MM.1S (cell line): ENCODE results near the gene SYCP1.

Experiments
- CTCF ChIP-seq: fragments of 300-600 bp; sonication (generic); IDR thresholded peaks from 2 replicates; pipeline ENCODE4 v1.5.1; 2016; ENCODE audit warnings: antibody characterized with exemption, low read length, mixed read lengths
- EZH2 ChIP-seq: fragments of 300-600 bp; sonication (generic); optimal IDR thresholded peaks from 2 replicates; pipeline ENCODE3; 2017; ENCODE audit warnings: low read depth, mild to moderate bottlenecking, antibody characterized with exemption, low read length, mixed read lengths
- EZH2phosphoT487 ChIP-seq: fragments of 300-600 bp; sonication (generic); IDR thresholded peaks from 2 replicates; pipeline ENCODE4 v1.6.1; 2018; ENCODE audit warnings: antibody characterized with exemption, low read length

- TF ChIP-seq CTCF (no peak), EZH2phosphoT487 (no peak), EZH2 (no peak)
These were observed 71.9 kb downstream of the SYCP1 start for GRCh38 chr1:114926607-114927006.
